ENCODE measurements around the gene PLCB2. TPM values are rescaled to one million over a fixed set of nuclear protein-coding genes. Genes with fewer than 3 reads are reported as not detected.

Gene PLCB2
- total RNA-seq, 4 donors from 2014 or later: 0.88 to 4.2 (median 2.3) TPM

DNA sequence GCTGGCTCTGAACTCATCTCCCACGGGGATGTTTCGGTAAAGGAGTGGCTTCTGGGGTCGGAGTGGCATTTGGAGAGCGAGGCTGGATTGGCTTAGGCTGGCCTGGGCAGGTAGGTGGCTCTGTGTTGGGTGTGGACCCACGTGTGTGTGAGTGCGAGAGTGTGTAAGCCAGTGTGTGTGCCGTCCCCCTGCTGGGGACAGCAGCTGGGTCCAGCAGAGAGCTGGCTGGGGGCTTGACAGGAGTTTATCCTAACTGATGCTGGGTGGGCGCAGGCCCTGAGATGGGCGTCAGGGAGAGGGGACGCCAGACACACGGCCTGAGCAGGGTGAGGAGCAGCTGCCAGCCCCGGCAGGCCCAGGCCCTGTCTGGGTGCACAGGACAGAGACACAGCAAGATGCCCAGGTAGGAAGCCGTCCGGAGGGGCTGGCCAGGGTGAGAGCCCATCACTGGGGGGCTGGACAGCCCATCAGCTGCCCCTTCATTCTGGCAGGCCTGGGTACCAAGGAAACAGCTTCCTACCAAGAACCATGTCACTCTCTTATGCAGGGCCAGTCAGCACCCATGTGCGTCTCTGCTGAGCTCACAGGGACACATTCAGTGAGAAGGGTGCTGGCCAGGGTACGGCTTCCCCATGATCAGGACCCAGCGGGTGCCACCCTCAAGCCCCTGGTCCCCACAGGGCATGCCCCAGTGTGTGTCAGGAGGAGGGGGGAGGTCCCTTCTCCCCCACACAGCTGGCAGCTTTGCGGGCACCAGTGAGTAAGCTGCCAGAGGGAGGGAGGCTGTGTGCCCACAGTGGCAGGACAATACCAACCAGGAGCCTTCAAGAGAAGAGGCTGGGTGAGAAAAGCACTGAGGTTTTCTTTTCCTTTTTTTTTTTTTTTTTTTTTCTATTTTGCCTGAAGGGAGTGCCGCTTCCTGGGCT lies 67.8 kb downstream of the PLCB2 start:
- peak in 1 of 2 donors; percentile 84 for DNase-seq (ENCODE audit: low spot score in 2 of 2)
- no peak for TF ChIP-seq POLR2A (IDR thresholded peaks at IDR 0.05)
- TF ChIP-seq CTCF (IDR thresholded peaks at IDR 0.05): no peak
- peak overlapping the region; percentile 21 for H3K4me3 ChIP-seq (ENCODE audit: low read depth, poor library complexity, severe bottlenecking)
- intact Hi-C loops (cut with DNase I; ENCODE audit: low total_unique reads): no loop called here
- 48 to 60% methylated on average over 14 to 18 of the region's 19 CpGs for WGBS, 2 donors

GRCh38 chr15:40239404-40239692 lies 68.4 kb downstream of the PLCB2 start:
- TF ChIP-seq CTCF (IDR thresholded peaks at IDR 0.05) (no peak), POLR2A (IDR thresholded peaks at IDR 0.05) (no peak)
- H3K4me3 ChIP-seq (ENCODE audit: low read depth, poor library complexity, severe bottlenecking): peak overlapping the region; percentile 21
- WGBS, 2 donors: 28 to 31% methylated on average over 5 of the region's 5 CpGs
- no peak for DNase-seq (ENCODE audit: low spot score in 2 of 2)
- intact Hi-C loops (cut with DNase I; ENCODE audit: low total_unique reads): no loop called here

DNA sequence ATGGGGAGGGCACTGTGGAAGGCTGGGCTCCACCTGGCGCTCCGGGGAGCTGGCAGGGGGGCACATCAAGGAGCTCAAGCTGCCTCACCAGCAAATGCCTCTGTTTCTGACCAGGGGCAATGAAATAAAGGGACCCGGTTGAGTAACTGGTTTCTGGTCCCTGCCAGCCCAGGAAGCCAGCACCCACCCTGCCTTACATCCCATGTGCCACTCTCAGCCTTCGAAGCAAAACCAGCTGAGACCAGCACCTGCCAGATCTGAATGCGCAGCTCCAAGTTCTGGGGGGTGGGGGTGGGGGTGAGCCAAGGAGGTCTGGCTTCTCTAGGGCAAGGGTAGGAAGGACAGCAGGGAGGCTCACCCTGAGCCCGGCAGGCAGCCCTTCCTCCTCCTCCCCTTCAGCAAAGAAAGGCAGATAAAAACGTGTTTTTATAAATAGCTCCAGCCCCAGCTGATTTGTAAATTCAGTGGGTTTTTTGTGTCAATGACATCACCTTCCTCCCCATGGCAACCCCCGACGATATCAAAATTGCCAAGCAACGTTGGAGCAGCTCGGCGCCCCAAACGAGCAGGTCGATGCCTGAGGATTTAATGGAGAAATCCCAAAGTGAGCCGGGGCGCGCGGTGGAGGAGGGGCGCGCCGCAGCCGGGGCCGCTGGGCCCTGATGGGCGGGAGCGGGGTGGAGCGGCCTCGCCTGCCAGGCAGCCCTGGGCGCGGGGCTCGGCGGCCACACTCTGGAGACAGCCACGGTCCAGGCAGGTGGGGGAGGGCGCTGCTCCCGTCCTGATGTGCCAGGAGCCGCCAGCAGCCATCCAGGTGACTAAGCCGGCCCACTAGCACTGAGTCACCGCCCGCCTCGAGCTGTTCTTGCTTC lies 69.0 kb downstream of the PLCB2 start, which contains the start of gene PAK6:
PAK6 (plus strand) TSS at position 532 of the 872 bp plus-strand sequence. CDS start 25,723 bp downstream, outside the sequence.
- peak; percentile 81 to 93 for DNase-seq (ENCODE audit: low spot score in 2 of 2)
- intact Hi-C loops (cut with DNase I; ENCODE audit: low total_unique reads): no loop called here
- no peak for TF ChIP-seq CTCF (IDR thresholded peaks at IDR 0.05)
- WGBS, 2 donors: 5 to 6% methylated on average over 32 to 37 of the region's 39 CpGs
- H3K4me3 ChIP-seq (ENCODE audit: low read depth, poor library complexity, severe bottlenecking): peak within 1 kb of the TSS; percentile 21

Other genes with a start within 250 kb of the PLCB2 start
- gene BMF, start 199.1 kb downstream of the PLCB2 start, total RNA-seq: 10 to 100 TPM in 1 of 4 donors, 1 to 10 TPM in 3; 2.1 to 11.8 (median 8.4) TPM
- gene BUB1B, start 146.9 kb downstream of the PLCB2 start, total RNA-seq: 1 to 10 TPM; 1.3 to 4.5 (median 2.1) TPM
- gene PAK6, start 68.9 kb downstream of the PLCB2 start, total RNA-seq: 10 to 100 TPM; 48.3 to 83.9 (median 70.4) TPM
- gene ANKRD63, start 24.9 kb downstream of the PLCB2 start, total RNA-seq: not detected
- gene INAFM2, start 15.8 kb upstream of the PLCB2 start, total RNA-seq: 10 to 100 TPM in 2 of 4 donors, 1 to 10 TPM in 2; 6.8 to 13.8 (median 10.0) TPM
- gene CCDC9B, start 33.0 kb upstream of the PLCB2 start, total RNA-seq: 10 to 100 TPM; 17.4 to 28.6 (median 24.7) TPM
- gene PHGR1, start 43.1 kb upstream of the PLCB2 start, total RNA-seq: 1 to 10 TPM in 1 of 4 donors, not detected in 3; 3.1 TPM
- gene DISP2, start 50.3 kb upstream of the PLCB2 start, total RNA-seq: under 1 TPM in 3 of 4 donors, not detected in 1; 0.05 to 0.08 (median 0.06) TPM
- gene KNSTRN, start 74.8 kb upstream of the PLCB2 start, total RNA-seq: 10 to 100 TPM in 3 of 4 donors, 1 to 10 TPM in 1; 7.6 to 24.8 (median 13.1) TPM
- 10 to 100 TPM in 3 of 4 donors, 1 to 10 TPM in 1; 5.9 to 21.1 (median 12.6) TPM for gene IVD, start 97.9 kb upstream of the PLCB2 start, total RNA-seq
- 10 to 100 TPM; 12.8 to 18.5 (median 16.2) TPM for gene BAHD1, start 133.0 kb upstream of the PLCB2 start, total RNA-seq
- 1 to 10 TPM; 5.6 to 10.0 (median 8.8) TPM for gene CHST14, start 163.0 kb upstream of the PLCB2 start, total RNA-seq

Data from lower leg skin (tissue), 4 donors.